Tibial artery (tissue), 4 donors: ENCODE results near the gene CAPN1.
"Not testable (repeated sequence)": the region's sequence is repeated elsewhere in the genome, so short reads cannot be mapped to it uniquely, and the experiment has no call there.

Experiments used
- DNase-seq, 2 donors: peaks; one replicate each; pipeline ENCODE4 v3.0.0-alpha.2; 2019
- H3K27ac ChIP-seq, 2 donors: fragments of 200-600 bp; sonication (generic) in 1 of 2; 1 replicate in 1 of 2; 2 replicates in 1 of 2; pipeline ENCODE4 v1.5.1; 2018 to 2019; ENCODE audit warnings: mild to moderate bottlenecking in 1 of 2
- H3K27me3 ChIP-seq, 2 donors: fragments of 200-600 bp; sonication (generic) in 1 of 2; one replicate each; pipeline versions ENCODE4 v1.5.1 to v1.6.0; 2016 to 2019
- H3K36me3 ChIP-seq, 3 donors: fragments of 200-600 bp; sonication (generic) in 2 of 3; one replicate each; pipeline ENCODE4 v1.5.1; 2016 to 2019; ENCODE audit warnings: mild to moderate bottlenecking in 2 of 3
- H3K4me1 ChIP-seq, 4 donors: fragments of 200-600 bp; sonication (generic) in 2 of 4; 1 replicate in 3 of 4; 2 replicates in 1 of 4; pipeline ENCODE4 v1.5.1; 2016 to 2019
- H3K4me3 ChIP-seq, 2 donors: fragments of 200-600 bp; sonication (generic) in 1 of 2; 1 replicate in 1 of 2; 2 replicates in 1 of 2; pipeline ENCODE4 v1.5.1; 2018 to 2019; ENCODE audit warnings: mild to moderate bottlenecking in 2 of 2
- H3K9me3 ChIP-seq, 3 donors: fragments of 200-600 bp; sonication (generic) in 1 of 3; one replicate each; pipeline ENCODE4 v1.5.1; 2016 to 2019
- intact Hi-C: fragments of 100-400 bp; cut with DNase I; formaldehyde crosslinking; loops from one replicate; pipeline ENCODE4 v1.15.0; 2023; ENCODE audit warnings: low total_unique reads
- TF ChIP-seq, protein P1 (sequence below), 2 experiments: fragments of 200-600 bp in 1 of 2; fragments of 450-650 bp in 1 of 2; IDR thresholded peaks; one replicate each; pipeline ENCODE4 v1.5.1; 2017 to 2019; ENCODE audit warnings: antibody characterized with exemption in 2 of 2, mild to moderate bottlenecking in 1 of 2, moderate library complexity in 1 of 2

CAPN1 gene

DNA sequence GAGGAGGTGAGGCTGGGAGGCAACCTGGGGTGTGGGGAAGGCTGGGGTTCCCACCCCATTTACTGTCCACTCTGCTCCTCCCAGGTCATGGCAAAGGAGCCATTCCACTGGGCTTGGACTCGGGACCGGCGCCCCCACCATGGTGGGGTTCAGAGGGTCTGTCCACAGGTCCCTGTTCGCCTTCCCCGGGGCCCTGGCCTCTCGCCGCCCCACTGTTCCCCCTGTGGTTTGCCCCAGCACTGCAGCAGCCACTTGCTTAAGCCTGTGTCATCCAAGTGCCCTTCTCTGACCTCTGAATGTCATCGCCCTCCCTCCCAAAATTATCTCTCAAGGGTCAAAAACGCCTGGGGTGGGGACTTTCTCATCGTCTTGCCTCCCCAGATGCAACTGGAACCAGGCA lies 9.1 kb upstream of the CAPN1 start:
- H3K27me3 ChIP-seq = no peaks in the 10 kb centered on the region
- no peak overlapping the region for H3K4me3 ChIP-seq
- TF ChIP-seq, protein P1, sequence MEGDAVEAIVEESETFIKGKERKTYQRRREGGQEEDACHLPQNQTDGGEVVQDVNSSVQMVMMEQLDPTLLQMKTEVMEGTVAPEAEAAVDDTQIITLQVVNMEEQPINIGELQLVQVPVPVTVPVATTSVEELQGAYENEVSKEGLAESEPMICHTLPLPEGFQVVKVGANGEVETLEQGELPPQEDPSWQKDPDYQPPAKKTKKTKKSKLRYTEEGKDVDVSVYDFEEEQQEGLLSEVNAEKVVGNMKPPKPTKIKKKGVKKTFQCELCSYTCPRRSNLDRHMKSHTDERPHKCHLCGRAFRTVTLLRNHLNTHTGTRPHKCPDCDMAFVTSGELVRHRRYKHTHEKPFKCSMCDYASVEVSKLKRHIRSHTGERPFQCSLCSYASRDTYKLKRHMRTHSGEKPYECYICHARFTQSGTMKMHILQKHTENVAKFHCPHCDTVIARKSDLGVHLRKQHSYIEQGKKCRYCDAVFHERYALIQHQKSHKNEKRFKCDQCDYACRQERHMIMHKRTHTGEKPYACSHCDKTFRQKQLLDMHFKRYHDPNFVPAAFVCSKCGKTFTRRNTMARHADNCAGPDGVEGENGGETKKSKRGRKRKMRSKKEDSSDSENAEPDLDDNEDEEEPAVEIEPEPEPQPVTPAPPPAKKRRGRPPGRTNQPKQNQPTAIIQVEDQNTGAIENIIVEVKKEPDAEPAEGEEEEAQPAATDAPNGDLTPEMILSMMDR (IDR thresholded peaks at IDR 0.05) = no peak
- intact Hi-C loops = no loop called here
- no peak for DNase-seq
- no peaks in the 10 kb centered on the region for H3K4me1 ChIP-seq
- no peaks in the 10 kb centered on the region for H3K36me3 ChIP-seq
- no peaks in the 10 kb centered on the region for H3K9me3 ChIP-seq
- H3K27ac ChIP-seq = no peak overlapping the region

GRCh38 chr11:65174571-65175010 lies 7.1 kb upstream of the CAPN1 start:
- DNase-seq, H3K4me3 ChIP-seq, H3K27me3 ChIP-seq, H3K27ac ChIP-seq, intact Hi-C loops, H3K9me3 ChIP-seq, H3K36me3 ChIP-seq, H3K4me1 ChIP-seq: not testable (repeated sequence)

DNA sequence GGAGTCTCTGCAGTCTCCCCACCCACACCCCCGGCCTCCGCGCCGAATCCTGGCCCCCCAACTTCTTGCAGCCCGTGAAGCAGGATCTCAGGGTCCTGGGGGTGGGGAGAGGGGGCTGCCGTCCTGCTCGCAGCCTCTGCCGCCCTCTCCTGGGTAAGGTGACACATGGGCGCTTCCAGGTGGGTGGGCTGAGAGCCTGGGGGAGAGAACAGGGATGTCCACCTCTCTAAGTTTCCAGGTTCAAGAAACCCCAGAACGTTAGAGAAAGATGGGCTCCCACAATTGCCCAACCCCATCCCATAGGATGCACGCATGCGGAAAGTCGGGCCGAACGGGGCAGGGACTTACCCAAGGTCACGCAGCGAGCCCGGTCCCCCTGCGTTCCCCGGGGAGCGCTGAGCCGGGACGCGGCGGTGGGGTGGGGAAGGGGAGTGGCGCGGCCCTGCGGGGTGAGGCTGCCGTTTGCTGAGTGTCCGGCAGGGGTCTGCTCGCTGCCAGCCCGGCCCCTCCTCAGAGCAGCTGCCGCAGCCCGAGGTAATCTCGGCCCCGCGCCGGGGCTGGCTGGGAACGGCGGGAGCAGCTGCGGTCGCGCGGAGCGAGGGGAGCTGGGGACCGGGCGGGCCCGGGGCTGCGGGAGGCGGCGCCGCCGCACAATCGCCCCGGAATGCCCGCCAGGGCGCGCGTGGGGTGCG lies 705 bp upstream of the CAPN1 start:
- TF ChIP-seq, protein P1 (IDR thresholded peaks at IDR 0.05) = peak; percentile 36 to 53
- Histone ChIP-seq H3K4me1 (peaks cover 0 to 37% (median 23%) of the 10 kb centered on the region in 4 donors), H3K36me3 (peaks cover 0 to 20% (median 5%) of the 10 kb centered on the region in 3 donors), H3K4me3 (peak overlapping the region; percentile 85 to 91), H3K27ac (peak overlapping the region; percentile 88 to 98), H3K9me3 (no peaks in the 10 kb centered on the region), H3K27me3 (no peaks in the 10 kb centered on the region)
- intact Hi-C loops = loop anchor here (2.0 kb wide), 1 partner anchor 70 kb away; the partner anchor contains the start of gene TM7SF2
- peak; percentile 29 to 75 for DNase-seq

DNA sequence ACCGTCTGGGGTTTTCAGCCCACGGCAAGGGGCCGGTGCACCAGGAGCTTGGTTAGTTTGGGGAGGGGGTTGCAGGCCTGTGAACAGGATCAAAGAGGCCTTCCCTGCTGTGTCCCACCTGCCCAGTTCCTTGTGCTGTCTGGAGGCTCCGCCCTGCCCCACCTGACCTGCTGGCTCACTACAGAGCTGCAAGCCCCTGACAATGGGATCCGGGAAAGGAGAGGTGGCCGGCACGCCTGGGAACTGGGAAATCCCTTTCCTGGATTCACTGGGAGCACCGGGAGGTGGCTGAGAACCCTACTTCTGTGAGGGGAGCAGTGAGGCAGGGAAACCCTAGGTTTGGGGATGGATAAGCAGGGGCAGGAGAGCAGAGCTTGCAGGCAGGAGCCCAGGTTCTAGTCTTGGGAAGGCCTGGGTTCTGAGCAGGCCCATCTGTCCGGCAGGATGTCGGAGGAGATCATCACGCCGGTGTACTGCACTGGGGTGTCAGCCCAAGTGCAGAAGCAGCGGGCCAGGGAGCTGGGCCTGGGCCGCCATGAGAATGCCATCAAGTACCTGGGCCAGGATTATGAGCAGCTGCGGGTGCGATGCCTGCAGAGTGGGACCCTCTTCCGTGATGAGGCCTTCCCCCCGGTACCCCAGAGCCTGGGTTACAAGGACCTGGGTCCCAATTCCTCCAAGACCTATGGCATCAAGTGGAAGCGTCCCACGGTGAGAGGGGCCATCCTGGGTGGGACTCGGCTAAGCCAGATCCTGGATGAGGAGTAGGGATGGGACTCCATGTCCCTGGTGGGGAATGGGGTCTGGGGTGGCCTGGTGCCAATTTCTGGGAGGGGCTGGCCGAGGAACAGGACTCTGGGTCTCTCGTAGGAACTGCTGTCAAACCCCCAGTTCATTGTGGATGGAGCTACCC lies 786 bp downstream of the CAPN1 start:
- Histone ChIP-seq H3K4me3 (peak overlapping the region; percentile 85 to 91), H3K9me3 (no peaks in the 10 kb centered on the region), H3K27ac (peak overlapping the region; percentile 88 to 98), H3K27me3 (no peaks in the 10 kb centered on the region), H3K4me1 (peaks cover 0 to 37% (median 23%) of the 10 kb centered on the region in 4 donors), H3K36me3 (peaks cover 11 to 34% (median 20%) of the 10 kb centered on the region in 3 donors)
- TF ChIP-seq, protein P1 (IDR thresholded peaks at IDR 0.05) = no peak
- DNase-seq = peak in 1 of 2 donors; percentile 72
- intact Hi-C loops = no loop called here

DNA sequence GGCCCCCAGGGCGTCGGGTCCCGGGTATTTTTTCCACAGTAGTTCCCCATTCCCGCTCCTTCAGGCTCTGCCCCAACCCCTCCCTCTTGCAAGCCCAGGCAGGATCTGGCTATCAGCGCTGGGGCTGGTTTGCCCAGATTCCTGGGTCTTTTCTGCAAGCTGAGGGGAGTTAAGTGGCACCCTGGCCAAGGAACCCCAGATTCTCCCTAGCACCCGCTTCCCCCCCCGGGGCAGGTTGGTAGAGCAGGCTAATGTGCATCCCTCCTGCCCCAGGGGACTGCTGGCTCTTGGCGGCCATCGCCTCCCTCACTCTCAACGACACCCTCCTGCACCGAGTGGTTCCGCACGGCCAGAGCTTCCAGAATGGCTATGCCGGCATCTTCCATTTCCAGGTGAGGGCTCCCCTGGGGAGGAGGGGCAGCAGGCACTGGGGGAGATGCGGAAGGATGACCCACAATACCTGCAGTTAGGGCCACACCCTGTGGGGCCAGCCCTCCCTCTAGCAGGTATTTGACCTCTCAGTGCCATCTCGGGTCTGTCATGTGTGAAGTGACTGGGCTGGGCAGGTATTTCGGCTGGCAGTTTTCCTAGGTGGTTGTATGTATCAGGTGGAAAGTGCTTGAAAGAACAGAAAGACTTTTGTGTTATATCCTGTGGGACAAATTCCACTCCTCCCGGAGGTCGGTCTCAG lies 1.6 kb downstream of the CAPN1 start:
- H3K4me1 ChIP-seq = peaks cover 0 to 37% (median 23%) of the 10 kb centered on the region in 4 donors
- H3K9me3 ChIP-seq = no peaks in the 10 kb centered on the region
- H3K4me3 ChIP-seq = peak overlapping the region; percentile 85 to 91
- DNase-seq = no peak
- no peaks in the 10 kb centered on the region for H3K27me3 ChIP-seq
- H3K27ac ChIP-seq = peak overlapping the region; percentile 88 to 98
- intact Hi-C loops = no loop called here
- TF ChIP-seq, protein P1 (IDR thresholded peaks at IDR 0.05) = no peak
- H3K36me3 ChIP-seq = peaks cover 17 to 43% (median 28%) of the 10 kb centered on the region in 3 donors
